ENCODE measurements around the gene DCDC2C.

GRCh38 chr2:3755277-3755676 is 51.9 kb downstream of the DCDC2C start:
- TF ChIP-seq CEBPB (IDR thresholded peaks at IDR 0.05; ENCODE audit: low read depth, low read length), result no peak
- no peak for TF ChIP-seq BHLHE40 (IDR thresholded peaks at IDR 0.05; ENCODE audit: low read depth, low read length)
- no peak for TF ChIP-seq CTCF (conservative IDR thresholded peaks at IDR 0.05; ENCODE audit: low read depth, low read length)
- no peak for TF ChIP-seq MAFK (IDR thresholded peaks at IDR 0.05; ENCODE audit: low read depth, low read length)
- no peak for TF ChIP-seq RCOR1 (IDR thresholded peaks at IDR 0.05; ENCODE audit: insufficient replicate concordance, low read length)
- no peak for TF ChIP-seq USF2 (IDR thresholded peaks at IDR 0.05; ENCODE audit: low read depth, low read length)
- no peak for TF ChIP-seq CHD1 (IDR thresholded peaks at IDR 0.05; ENCODE audit: low read depth, low read length)
- TF ChIP-seq MAZ (IDR thresholded peaks at IDR 0.05; ENCODE audit: borderline replicate concordance, low read depth, low read length), result no peak
- no peak for TF ChIP-seq FOS (IDR thresholded peaks at IDR 0.05; ENCODE audit: low read depth, low read length)
